ENCODE data around the gene LRRC75A. TPM values are rescaled to one million over a fixed set of nuclear protein-coding genes. Genes with fewer than 3 reads are reported as not detected.
"Not testable (repeated sequence)": the region's sequence is repeated elsewhere in the genome, so short reads cannot be mapped to it uniquely, and the experiment has no call there.

LRRC75A gene
- total and polyA plus RNA-seq, 2 donors, result 4.6 to 5.7 TPM

GRCh38 chr17:16392491-16392890 is 99.5 kb downstream of the LRRC75A start:
- not testable (repeated sequence) for DNase-seq (ENCODE audit: extremely low spot score); H3K36me3 ChIP-seq (ENCODE audit: insufficient read depth); H3K4me1 ChIP-seq (ENCODE audit: insufficient read depth); H3K27ac ChIP-seq (ENCODE audit: low read depth); H3K4me3 ChIP-seq (ENCODE audit: low read depth, low read length)
- WGBS, result 91% methylated on average over 11 of the region's 11 CpGs

Small RNA genes within 50 kb of the gene (small RNA-seq; reads per million reads assigned to genes)
- gene SNORD49A (not detected), gene SNORD65 (not detected)

Other genes starting within 250 kb of the LRRC75A start
- 15.4 TPM for gene CENPV, start 138.7 kb downstream of the LRRC75A start, total RNA-seq
- 20.5 TPM for gene CENPV, start 138.7 kb downstream of the LRRC75A start, polyA plus RNA-seq
- 1,468 TPM for gene UBB, start 111.1 kb downstream of the LRRC75A start, total RNA-seq
- 1,242 TPM for gene UBB, start 111.1 kb downstream of the LRRC75A start, polyA plus RNA-seq
- gene TRPV2, start 76.6 kb downstream of the LRRC75A start, total RNA-seq, result 6.8 TPM
- gene TRPV2, start 76.6 kb downstream of the LRRC75A start, polyA plus RNA-seq, result 15.4 TPM
- 18.2 TPM for gene ZNF287, start 77.0 kb upstream of the LRRC75A start, total RNA-seq
- gene ZNF287, start 77.0 kb upstream of the LRRC75A start, polyA plus RNA-seq, result 7.4 TPM
- gene ZNF624, start 161.7 kb upstream of the LRRC75A start, total RNA-seq, result 24.1 TPM
- gene ZNF624, start 161.7 kb upstream of the LRRC75A start, polyA plus RNA-seq, result 2.1 TPM
- 4.7 TPM for gene CCDC144A, start 198.0 kb upstream of the LRRC75A start, total RNA-seq
- 1.3 TPM for gene CCDC144A, start 198.0 kb upstream of the LRRC75A start, polyA plus RNA-seq